DLD1 (cell line): ENCODE measurements around the gene ANXA7.

ENCODE experiments used
- in situ Hi-C: cut with HindIII; loops from 2 replicates; pipeline ENCODE4 v1.10.0; 2017; ENCODE audit warnings: low sequenced_read_pairs

ANXA7 gene

DNA sequence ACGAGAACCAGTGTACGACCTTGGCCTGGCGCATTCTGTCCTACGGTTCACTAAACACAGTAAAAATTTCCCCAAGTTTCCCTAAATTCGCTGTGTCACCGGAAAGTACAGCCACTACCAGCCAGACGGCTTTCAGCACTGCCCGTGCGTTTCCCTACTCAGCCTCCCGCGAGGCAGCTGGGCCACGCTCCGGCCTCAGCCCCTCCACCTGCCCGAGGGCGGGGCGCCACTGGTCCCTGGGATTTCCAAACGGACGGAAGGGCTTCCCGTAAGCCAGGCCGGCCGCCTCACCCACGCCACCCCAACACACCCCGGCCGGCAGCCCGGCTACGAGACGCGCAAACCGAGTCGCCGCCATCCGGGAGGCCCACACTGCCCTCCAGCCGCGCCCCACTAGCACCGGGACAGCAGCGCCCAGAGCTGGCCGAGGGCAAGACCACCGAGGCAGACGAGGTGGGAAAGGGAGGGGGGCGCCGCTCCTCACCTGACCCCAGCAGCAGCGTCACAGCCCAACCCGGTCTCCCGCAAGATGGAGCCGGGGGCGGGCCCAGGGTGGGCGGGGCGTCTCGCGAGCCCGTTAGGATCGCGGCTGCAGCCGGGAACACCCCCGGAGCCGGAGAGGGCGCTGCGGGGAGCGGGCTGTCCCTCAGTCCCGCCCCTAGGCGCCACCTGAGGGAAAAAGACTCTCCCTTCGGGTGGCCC, at the start of gene ANXA7:
Gene ANXA7 (minus strand): TSS at position 531 of the 702 bp plus-strand sequence. CDS start 13,202 bp downstream, outside the sequence.
- in situ Hi-C loops: no loop called here

GRCh38 chr10:73460897-73461296, 47.0 kb upstream of the ANXA7 start:
- in situ Hi-C loops: no loop called here

- in situ Hi-C loops: no loop called here
Measured at GRCh38 chr10:73459683-73460314, 45.9 kb upstream of the ANXA7 start.

GRCh38 chr10:73456187-73456890, 42.5 kb upstream of the ANXA7 start:
- in situ Hi-C loops: no loop called here

DNA sequence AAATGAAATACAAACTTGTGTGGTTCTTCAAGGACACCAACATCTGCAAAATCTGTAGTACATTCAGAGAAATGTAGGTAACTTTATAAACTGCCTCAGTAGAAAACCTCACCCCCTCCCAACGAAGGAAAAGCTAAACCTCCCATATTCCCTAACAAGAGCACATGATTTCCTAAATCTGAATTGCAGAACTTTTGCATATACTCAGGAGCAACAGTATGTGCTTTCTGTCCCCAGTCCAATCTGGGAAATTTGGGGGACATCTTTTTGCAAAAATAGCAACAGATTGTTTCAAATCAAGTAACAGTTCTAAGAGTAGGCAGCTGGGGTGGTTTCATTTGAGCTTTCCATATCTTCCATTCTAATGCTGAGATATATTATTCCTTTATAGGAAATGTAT, 35.3 kb upstream of the ANXA7 start:
- in situ Hi-C loops: no loop called here

DNA sequence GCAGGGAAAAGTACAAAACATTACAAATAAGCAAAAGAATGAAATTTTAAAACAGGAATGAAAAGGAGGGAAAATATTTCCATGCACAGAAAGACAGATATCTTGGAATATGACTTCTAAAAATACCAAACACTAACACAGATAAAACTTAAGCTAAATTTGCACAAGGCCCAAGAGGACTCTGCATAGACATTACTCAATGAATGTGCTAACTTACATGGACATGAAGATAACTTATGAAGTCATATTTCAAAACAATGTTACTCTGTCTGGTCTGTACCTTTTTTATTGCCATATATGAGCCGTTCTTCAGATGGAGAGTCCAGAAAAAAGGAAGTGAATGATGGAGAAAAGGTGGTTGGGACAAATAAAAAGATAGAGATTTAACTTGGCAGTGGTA, 34.5 kb upstream of the ANXA7 start:
- in situ Hi-C loops: no loop called here

GRCh38 chr10:73446926-73447325, 33.1 kb upstream of the ANXA7 start:
- in situ Hi-C loops: no loop called here

GRCh38 chr10:73444457-73444856, 30.6 kb upstream of the ANXA7 start:
- in situ Hi-C loops: no loop called here

DNA sequence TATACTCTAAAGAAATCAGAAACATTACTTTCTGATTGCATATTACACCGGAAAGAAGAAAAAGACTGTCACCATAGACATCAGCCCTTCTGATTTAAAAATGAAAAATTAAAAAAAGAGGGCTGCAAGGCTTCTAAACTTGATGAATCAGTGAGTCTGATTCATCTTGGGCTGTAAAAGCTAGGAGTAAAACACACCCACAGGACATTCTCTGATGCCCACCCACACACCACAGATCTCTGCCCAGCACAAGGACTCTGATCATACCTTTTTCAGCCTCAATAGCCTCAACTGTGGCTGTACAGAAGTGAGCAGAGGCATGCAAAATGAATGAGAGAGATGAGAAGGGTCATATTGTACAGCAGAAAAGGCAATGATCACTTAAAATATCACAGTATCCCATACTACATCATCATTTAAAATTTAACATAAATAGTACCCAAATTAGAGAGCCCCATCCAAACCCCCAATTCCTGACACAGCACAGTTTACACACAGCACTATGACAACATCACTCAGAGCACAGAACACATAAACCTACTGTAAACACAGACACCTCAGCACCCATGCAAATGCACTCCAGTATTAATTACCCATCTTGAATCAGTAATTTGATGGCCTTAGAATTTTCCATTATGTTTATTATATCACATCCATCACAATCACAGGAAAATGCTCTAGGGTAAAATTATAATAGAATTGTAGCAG, 25.9 kb upstream of the ANXA7 start:
- in situ Hi-C loops: no loop called here

DNA sequence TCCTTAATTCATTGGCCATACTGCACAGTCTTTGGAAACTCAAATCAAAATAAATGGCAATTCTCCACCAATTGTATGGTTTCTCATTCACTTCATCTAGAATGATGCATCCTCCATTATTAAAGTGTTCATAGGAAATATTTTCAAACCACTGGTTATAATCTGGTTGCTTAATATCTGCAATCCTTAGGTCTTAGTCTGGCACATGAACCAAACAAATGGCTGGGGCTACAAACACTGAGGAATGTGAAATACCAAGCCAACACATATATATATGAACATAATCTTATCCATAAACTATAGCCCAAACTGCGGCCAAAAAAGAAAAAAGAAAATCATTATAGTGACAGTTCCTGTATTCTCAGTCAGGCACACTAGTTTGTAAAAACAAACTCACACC, 25.2 kb upstream of the ANXA7 start:
- in situ Hi-C loops: no loop called here

DNA sequence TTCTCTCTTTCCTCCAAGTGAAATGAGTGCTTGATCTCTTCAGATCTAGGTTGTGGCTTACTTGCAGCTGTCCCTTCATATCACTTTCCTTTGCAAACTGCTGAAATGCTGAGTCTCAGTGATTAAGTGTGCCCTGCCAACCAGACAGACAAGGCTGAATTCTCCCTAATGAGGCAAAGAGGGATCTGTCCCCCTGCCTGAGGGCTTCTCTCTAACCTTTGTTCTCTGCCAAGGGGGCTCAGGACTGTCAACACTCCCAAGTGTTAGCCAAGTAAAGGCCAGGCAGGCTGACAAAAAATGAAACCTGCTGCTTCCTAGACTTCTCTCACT, 19.6 kb upstream of the ANXA7 start, which contains the start of gene MSS51:
Gene MSS51 (minus strand): TSS at position 24 of the 330 bp plus-strand sequence. CDS start 5,277 bp downstream, outside the sequence.
- in situ Hi-C loops: no loop called here

DNA sequence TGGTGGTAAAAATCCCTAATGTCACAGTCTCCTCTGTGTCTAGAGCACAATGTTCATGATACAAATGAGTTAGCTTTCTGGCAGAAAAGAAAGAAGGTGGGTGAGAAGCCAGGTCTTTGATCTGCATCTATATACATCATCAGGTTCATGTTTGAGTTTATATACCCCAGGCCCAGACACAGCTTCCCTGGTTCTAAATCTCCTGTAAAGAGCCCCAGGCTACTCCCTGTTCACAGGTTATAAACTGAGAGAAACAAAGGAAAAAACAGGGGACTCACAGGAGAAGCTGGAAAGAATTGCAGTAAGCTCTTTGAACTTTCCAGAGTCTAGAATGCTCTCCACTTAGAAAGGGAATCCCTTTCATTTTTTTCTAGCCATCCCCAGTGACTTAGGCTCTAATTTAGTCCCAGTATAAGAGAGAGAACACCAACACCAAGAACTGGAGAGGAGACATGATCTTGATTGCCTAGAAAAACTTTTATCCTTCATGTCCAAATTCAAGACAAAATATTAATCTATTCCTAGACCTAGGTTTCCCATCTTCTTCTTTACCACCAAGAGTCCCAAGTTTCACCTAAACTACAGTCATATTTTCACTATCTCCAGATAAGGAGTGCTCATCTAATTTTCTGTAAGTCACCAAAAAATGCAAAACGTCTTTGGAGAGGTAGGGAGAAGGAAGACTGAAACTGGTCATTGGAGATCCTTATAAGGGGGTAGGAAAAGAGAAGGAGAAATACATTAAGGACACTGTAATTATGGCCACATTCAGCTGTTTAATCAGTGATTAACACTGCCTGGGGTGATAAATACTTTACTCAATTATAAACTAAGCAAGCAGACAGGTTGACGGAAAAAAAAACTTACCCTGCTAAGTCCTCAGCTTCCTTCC, 19.0 kb upstream of the ANXA7 start:
- in situ Hi-C loops: no loop called here

DNA sequence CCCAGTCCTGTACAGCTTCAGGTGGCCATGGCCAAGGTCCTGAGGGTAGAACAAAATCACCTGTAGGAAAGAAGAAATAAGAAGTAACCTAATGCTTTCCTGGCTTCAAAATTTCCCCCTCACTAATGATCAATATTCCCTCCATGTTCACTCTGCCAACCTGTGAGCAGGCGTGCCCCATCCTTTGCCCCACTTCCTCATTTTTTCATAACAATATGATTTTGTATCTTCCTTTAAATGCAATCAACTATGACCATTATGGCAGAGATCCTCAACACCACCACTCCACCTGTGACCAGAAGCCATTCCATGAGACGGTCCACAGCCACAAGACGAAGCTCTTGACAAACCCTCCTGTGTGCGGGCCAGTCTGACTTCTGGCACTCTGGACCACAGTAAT, 12.5 kb upstream of the ANXA7 start:
- in situ Hi-C loops: no loop called here

- in situ Hi-C loops: no loop called here
Measured at GRCh38 chr10:73424478-73424877, 10.6 kb upstream of the ANXA7 start.

DNA sequence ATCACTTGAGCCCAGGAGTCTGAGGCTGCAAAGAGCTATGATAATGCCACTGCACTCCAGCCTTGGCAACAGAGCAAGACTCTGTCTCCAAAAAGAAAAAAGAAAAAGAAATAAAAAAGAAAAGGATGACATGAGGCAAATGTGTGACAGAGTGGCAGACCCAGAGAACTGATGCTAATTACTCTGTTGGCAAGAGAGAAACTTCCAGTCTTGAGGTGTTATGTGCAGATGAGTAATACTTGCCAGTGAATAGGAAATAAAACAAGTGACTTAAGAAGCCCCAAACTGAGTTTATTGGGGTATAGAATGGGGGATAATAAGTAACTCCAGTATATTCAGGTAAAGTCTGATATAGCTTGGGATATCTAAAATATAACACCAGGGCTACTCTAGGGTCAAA, 9.5 kb upstream of the ANXA7 start:
- in situ Hi-C loops: no loop called here

- in situ Hi-C loops: no loop called here
Measured at GRCh38 chr10:73416571-73416970, 2.7 kb upstream of the ANXA7 start.

- in situ Hi-C loops: no loop called here
Measured at GRCh38 chr10:73414230-73414945, 530 bp upstream of the ANXA7 start.

- in situ Hi-C loops: no loop called here
Measured at GRCh38 chr10:73413108-73413527, 740 bp downstream of the ANXA7 start.

DNA sequence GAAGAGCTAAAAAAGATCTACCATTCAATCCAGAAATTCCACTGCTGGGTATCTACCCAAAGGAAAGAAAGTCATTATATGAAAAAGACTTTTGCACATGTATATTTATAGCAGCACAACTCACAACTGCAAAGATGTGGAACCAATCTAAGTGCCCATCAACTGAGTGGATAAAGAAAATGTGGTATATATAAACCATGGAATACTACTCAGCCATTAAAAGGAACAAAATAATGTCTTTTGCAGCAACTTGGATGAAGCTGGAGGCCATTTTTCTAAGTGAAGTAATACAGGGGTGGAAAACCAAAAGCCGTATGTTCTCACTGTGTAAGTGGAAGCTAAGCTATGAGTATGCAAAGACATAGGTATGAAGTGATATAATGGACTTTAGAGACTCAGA, 3.0 kb downstream of the ANXA7 start:
- in situ Hi-C loops: no loop called here
